H9 (cell line): ENCODE measurements around the gene CCDC85A. TPM values are rescaled to one million over a fixed set of nuclear protein-coding genes. Genes with fewer than 3 reads are reported as not detected.

Experiments
- DNase-seq: peaks from one replicate; pipeline ENCODE4 v3.0.0-alpha.2; 2017
- H2AFZ ChIP-seq: one replicate; pipeline ENCODE4 v1.6.1; 2013; ENCODE audit warnings: mild to moderate bottlenecking, low read length, control low read depth, moderate library complexity
- H2AK5ac ChIP-seq: 2 replicates; pipeline ENCODE4 v1.6.1; 2013; ENCODE audit warnings: low read length, control low read depth, mixed read lengths; ENCODE audit not compliant: insufficient read length
- H2BK120ac ChIP-seq: one replicate; pipeline ENCODE4 v1.6.1; 2013; ENCODE audit warnings: low read depth, mild to moderate bottlenecking, low read length, control low read depth, inconsistent platforms; ENCODE audit not compliant: poor library complexity, severe bottlenecking
- H2BK12ac ChIP-seq: 2 replicates; pipeline ENCODE4 v1.6.1; 2013; ENCODE audit warnings: low read length, control low read depth, mixed read lengths, low read depth; ENCODE audit not compliant: insufficient read length
- H2BK15ac ChIP-seq: 2 replicates; pipeline ENCODE4 v1.6.1; 2013; ENCODE audit warnings: low read depth, low read length, control low read depth
- H2BK20ac ChIP-seq: one replicate; pipeline ENCODE4 v1.6.1; 2013; ENCODE audit warnings: low read depth, mild to moderate bottlenecking, low read length, control low read depth, inconsistent platforms; ENCODE audit not compliant: poor library complexity, severe bottlenecking
- H2BK5ac ChIP-seq: 2 replicates; pipeline ENCODE4 v1.6.1; 2013; ENCODE audit warnings: low read length, control low read depth, mixed read lengths; ENCODE audit not compliant: insufficient read length
- H3K14ac ChIP-seq: 2 replicates; pipeline ENCODE4 v1.6.1; 2013; ENCODE audit warnings: low read length, control low read depth; ENCODE audit not compliant: insufficient read depth
- H3K18ac ChIP-seq: 2 replicates; pipeline ENCODE4 v1.6.1; 2013; ENCODE audit warnings: low read depth, mild to moderate bottlenecking, mixed read lengths, low read length, control low read depth; ENCODE audit not compliant: insufficient read length
- H3K23ac ChIP-seq: 2 replicates; pipeline ENCODE4 v1.6.1; 2013; ENCODE audit warnings: low read length, control low read depth, mixed read lengths, low read depth; ENCODE audit not compliant: insufficient read length
- H3K23me2 ChIP-seq: 2 replicates; pipeline ENCODE4 v1.6.1; 2013; ENCODE audit warnings: low read depth, mild to moderate bottlenecking, mixed read lengths, low read length, control low read depth; ENCODE audit not compliant: insufficient read length, poor library complexity, severe bottlenecking
- H3K27ac ChIP-seq: 2 replicates; pipeline ENCODE4 v1.5.1; 2013; ENCODE audit warnings: low read length, control low read depth, mixed read lengths, low read depth; ENCODE audit not compliant: insufficient read length
- H3K27me3 ChIP-seq: 2 replicates; pipeline ENCODE4 v1.6.1; 2013; ENCODE audit warnings: low read length, control low read depth, inconsistent platforms; ENCODE audit not compliant: insufficient read depth
- H3K4ac ChIP-seq: 2 replicates; pipeline ENCODE4 v1.6.1; 2013; ENCODE audit warnings: low read depth, mild to moderate bottlenecking, control low read depth, inconsistent platforms, low read length, moderate library complexity
- H3K4me1 ChIP-seq: 2 replicates; pipeline ENCODE4 v1.6.1; 2013; ENCODE audit warnings: low read length, control low read depth, inconsistent platforms; ENCODE audit not compliant: insufficient read depth
- H3K4me2 ChIP-seq: 2 replicates; pipeline ENCODE4 v1.6.1; 2013; ENCODE audit warnings: low read length, control low read depth, mixed read lengths; ENCODE audit not compliant: insufficient read length, insufficient read depth
- H3K56ac ChIP-seq: 2 replicates; pipeline ENCODE4 v1.6.1; 2013; ENCODE audit warnings: low read depth, mild to moderate bottlenecking, mixed read lengths, low read length, control low read depth; ENCODE audit not compliant: insufficient read length
- H3K79me1 ChIP-seq: 2 replicates; pipeline ENCODE4 v1.6.1; 2013; ENCODE audit warnings: low read depth, mild to moderate bottlenecking, moderate library complexity, low read length, control low read depth, inconsistent platforms; ENCODE audit not compliant: insufficient read depth, poor library complexity, severe bottlenecking
- H3K79me2 ChIP-seq: 2 replicates; pipeline ENCODE4 v1.6.1; 2013; ENCODE audit warnings: low read length, control low read depth, inconsistent platforms; ENCODE audit not compliant: insufficient read depth
- H3K9ac ChIP-seq: 2 replicates; pipeline ENCODE4 v1.6.1; 2013; ENCODE audit warnings: low read length, control low read depth, mixed read lengths; ENCODE audit not compliant: insufficient read length; ENCODE audit errors: extremely low read depth
- H3K9me3 ChIP-seq: one replicate; pipeline ENCODE4 v1.6.1; 2013; ENCODE audit warnings: low read depth, low read length, inconsistent platforms; ENCODE audit not compliant: control insufficient read depth
- H3T11ph ChIP-seq: one replicate; pipeline ENCODE4 v1.6.1; 2013; ENCODE audit warnings: mild to moderate bottlenecking, low read length, control low read depth, inconsistent platforms
- H4K20me1 ChIP-seq: one replicate; pipeline ENCODE4 v1.6.1; 2013; ENCODE audit not compliant: control insufficient read depth, insufficient read length, insufficient read depth
- H4K5ac ChIP-seq: 2 replicates; pipeline ENCODE4 v1.6.1; 2013; ENCODE audit warnings: low read depth, mild to moderate bottlenecking, mixed read lengths, low read length, control low read depth; ENCODE audit not compliant: insufficient read length
- H4K8ac ChIP-seq: replicated peaks from 2 replicates; pipeline ENCODE4 v1.6.1; 2013; ENCODE audit warnings: low read length, control low read depth, mixed read lengths, low read depth; ENCODE audit not compliant: insufficient read length
- H4K91ac ChIP-seq: 2 replicates; pipeline ENCODE4 v1.6.1; 2013; ENCODE audit warnings: low read depth, mild to moderate bottlenecking, moderate library complexity, mixed read lengths, low read length, control low read depth; ENCODE audit not compliant: insufficient read length
- H3K27ac Mint-ChIP-seq, 3 experiments: 2 replicates in 2 of 3; 3 replicates in 1 of 3; pipeline ENCODE4 v1.8.0; 2020 to 2021; ENCODE audit warnings: mixed read lengths in 3 of 3, mild to moderate bottlenecking in 1 of 3, moderate library complexity in 1 of 3
- H3K27me3 Mint-ChIP-seq: 2 replicates; pipeline ENCODE4 v1.8.0; 2021; ENCODE audit warnings: low read depth, mild to moderate bottlenecking, moderate library complexity, mixed read lengths
- H3K36me3 Mint-ChIP-seq, 3 experiments: 2 replicates in 2 of 3; 3 replicates in 1 of 3; pipeline ENCODE4 v1.8.0; 2020 to 2021; ENCODE audit warnings: low read depth in 3 of 3, mixed read lengths in 3 of 3; ENCODE audit not compliant: insufficient read depth in 1 of 3
- H3K4me1 Mint-ChIP-seq, 2 experiments: 2 replicates each; pipeline ENCODE4 v1.8.0; 2020; ENCODE audit warnings: mixed read lengths in 2 of 2
- H3K4me3 Mint-ChIP-seq, 2 experiments: 2 replicates in 1 of 2; 3 replicates in 1 of 2; pipeline ENCODE4 v1.8.0; 2020 to 2021; ENCODE audit warnings: mild to moderate bottlenecking in 2 of 2, mixed read lengths in 2 of 2, moderate library complexity in 1 of 2
- H3K9me3 Mint-ChIP-seq, 2 experiments: 2 replicates in 1 of 2; 3 replicates in 1 of 2; pipeline ENCODE4 v1.8.0; 2020; ENCODE audit warnings: mild to moderate bottlenecking in 2 of 2, mixed read lengths in 2 of 2, moderate library complexity in 1 of 2
- CTCF ChIP-seq: fragments of 200-600 bp; sonication (generic); conservative IDR thresholded peaks from 3 replicates; pipeline ENCODE4 v1.8.0; 2021; ENCODE audit warnings: antibody characterized with exemption, mild to moderate bottlenecking
- WGBS: extraction: QIAGEN DNeasy Blood & Tissue Kit; methylation state at CpG from one replicate; pipeline ENCODE4 v1.1.7; 2013; ENCODE audit warnings: missing lambda C conversion rate, low lambda C conversion rate, mixed read lengths; ENCODE audit not compliant: insufficient read length; ENCODE audit errors: extremely low coverage; 5-methylcytosine and 5-hydroxymethylcytosine counted together
- total RNA-seq: library from RNA; stranded (reverse); gene quantifications from 2 replicates; pipeline ENCODE4 v1.2.1, GENCODE V29; 2021

CCDC85A gene
- total RNA-seq, 1 experiment from 2014 or later: 0.17 TPM

GRCh38 chr2:56379066-56379465, 195.3 kb downstream of the CCDC85A start:
- Mint-ChIP-seq H3K27ac (no peak overlapping the region), H3K9me3 (no peaks in the 10 kb centered on the region)

More at GRCh38 chr2:56379066-56379465, 195.3 kb downstream of the CCDC85A start:
- Histone ChIP-seq H3K23me2 (no peaks in the 10 kb centered on the region), H3K4me2 (no peak overlapping the region), H2AK5ac (no peak overlapping the region), H2BK12ac (no peak overlapping the region), H2BK15ac (no peak overlapping the region), H4K5ac (no peak overlapping the region), H2AFZ (no peak overlapping the region), H3T11ph (no peak overlapping the region), H2BK20ac (no peak overlapping the region), H3K9me3 (no peaks in the 10 kb centered on the region), H3K4ac (no peak overlapping the region), H3K27me3 (no peaks in the 10 kb centered on the region), H3K14ac (no peak overlapping the region; the same call in 1 of the 2 replicates), H4K91ac (no peak overlapping the region), H4K8ac (no peak overlapping the region), H4K20me1 (no peaks in the 10 kb centered on the region), H3K79me2 (no peaks in the 10 kb centered on the region), H2BK120ac (no peak overlapping the region), H3K23ac (no peak overlapping the region), H3K79me1 (no peaks in the 10 kb centered on the region), H3K56ac (no peak overlapping the region), H3K27ac (no peak overlapping the region), H3K4me1 (no peaks in the 10 kb centered on the region; the same call in 1 of the 2 replicates), H2BK5ac (no peak overlapping the region), H3K18ac (no peak overlapping the region), H3K9ac (no peak overlapping the region)
- no peak for DNase-seq
- peaks cover 3 to 17% of the 10 kb centered on the region in 2 experiments for H3K4me1 Mint-ChIP-seq
- no peak for TF ChIP-seq CTCF
- H3K36me3 Mint-ChIP-seq: no peaks in the 10 kb centered on the region
- H3K27me3 Mint-ChIP-seq: no peaks in the 10 kb centered on the region
- H3K4me3 Mint-ChIP-seq: no peak overlapping the region
- WGBS: no CpG with 5 or more reads among the region's 2 CpGs
